Vagina (tissue), 2 donors: ENCODE measurements around the gene TBCD. TPM values are rescaled to one million over a fixed set of nuclear protein-coding genes. Genes with fewer than 3 reads are reported as not detected.

Experiments used
- DNase-seq, 2 donors: peaks; one replicate each; pipeline ENCODE4 v3.0.0-alpha.2; 2017; ENCODE audit errors: extremely low spot score in 2 of 2
- H3K27ac ChIP-seq: fragments of 200-600 bp; sonication (generic); one replicate; pipeline ENCODE4 v1.5.1; 2019
- H3K27me3 ChIP-seq: fragments of 200-600 bp; sonication (generic); one replicate; pipeline ENCODE4 v1.5.1; 2019
- H3K36me3 ChIP-seq, 2 donors: fragments of 200-600 bp; sonication (generic); one replicate each; pipeline ENCODE4 v1.5.1; 2017 to 2019
- H3K4me1 ChIP-seq: fragments of 200-600 bp; sonication (generic); one replicate; pipeline ENCODE4 v1.5.1; 2019
- H3K4me3 ChIP-seq, 2 donors: fragments of 200-600 bp; sonication (generic); 1 replicate in 1 of 2; 2 replicates in 1 of 2; pipeline ENCODE4 v1.5.1; 2016 to 2019
- H3K9me3 ChIP-seq: fragments of 200-600 bp; sonication (generic); one replicate; pipeline ENCODE4 v1.5.1; 2019
- CTCF ChIP-seq, 3 experiments: fragments of 450-650 bp in 2 of 3; fragments of 200-600 bp in 1 of 3; sonication (generic) in 1 of 3; IDR thresholded peaks; one replicate each; pipeline ENCODE4 v1.5.1; 2017 to 2019; ENCODE audit warnings: antibody characterized with exemption in 3 of 3, mild to moderate bottlenecking in 2 of 3, moderate library complexity in 2 of 3
- POLR2A ChIP-seq, 2 donors: fragments of 450-650 bp; IDR thresholded peaks; one replicate each; pipeline ENCODE4 v1.6.1; 2017; ENCODE audit warnings: antibody characterized with exemption in 2 of 2, mild to moderate bottlenecking in 2 of 2, moderate library complexity in 2 of 2
- POLR2AphosphoS5 ChIP-seq, 2 donors: sonication (generic); formaldehyde crosslinking; IDR thresholded peaks; one replicate each; pipeline ENCODE4 v1.9.0; 2017; ENCODE audit warnings: antibody characterized with exemption in 2 of 2, mild to moderate bottlenecking in 2 of 2, low read depth in 1 of 2; ENCODE audit not compliant: insufficient read depth in 1 of 2
- intact Hi-C: fragments of 100-400 bp; cut with DNase I; formaldehyde crosslinking; loops from one replicate; pipeline ENCODE4 v1.15.1; 2023
- total RNA-seq: library from RNA; depleted of rRNA; stranded (reverse); fragments of >200 nt; gene quantifications from one replicate; pipeline ENCODE4 v1.2.3, GENCODE V29; 2016

TBCD gene
- total RNA-seq, 1 donor from 2014 or later, result 79.3 TPM

GRCh38 chr17:82806645-82807044 lies 54.8 kb downstream of the TBCD start:
- Histone ChIP-seq H3K27ac (no peak overlapping the region), H3K36me3 (peaks cover 0 to 17% of the 10 kb centered on the region in 2 donors), H3K4me1 (peaks cover 24% of the 10 kb centered on the region), H3K4me3 (no peak overlapping the region), H3K27me3 (no peaks in the 10 kb centered on the region), H3K9me3 (no peaks in the 10 kb centered on the region)
- intact Hi-C loops, result no loop called here
- TF ChIP-seq POLR2AphosphoS5 (IDR thresholded peaks at IDR 0.05; ENCODE audit: insufficient read depth in 1 of 2, low read depth in 1 of 2) (no peak), POLR2A (IDR thresholded peaks at IDR 0.05) (no peak), CTCF (IDR thresholded peaks at IDR 0.05) (no peak)
- DNase-seq, result no peak

- intact Hi-C loops, result no loop called here
- H3K36me3 ChIP-seq, result peaks cover 0 to 19% of the 10 kb centered on the region in 2 donors
- peaks cover 24% of the 10 kb centered on the region for H3K4me1 ChIP-seq
- no peak overlapping the region for H3K27ac ChIP-seq
- no peak for DNase-seq
- no peaks in the 10 kb centered on the region for H3K9me3 ChIP-seq
- TF ChIP-seq POLR2AphosphoS5 (IDR thresholded peaks at IDR 0.05; ENCODE audit: insufficient read depth in 1 of 2, low read depth in 1 of 2) (no peak), POLR2A (IDR thresholded peaks at IDR 0.05) (no peak), CTCF (IDR thresholded peaks at IDR 0.05) (no peak)
- H3K27me3 ChIP-seq, result no peaks in the 10 kb centered on the region
- no peak overlapping the region for H3K4me3 ChIP-seq
Observed at GRCh38 chr17:82807101-82807500, 55.2 kb downstream of the TBCD start.

GRCh38 chr17:82807562-82807961 lies 55.7 kb downstream of the TBCD start:
- H3K36me3 ChIP-seq, result peaks cover 0 to 19% of the 10 kb centered on the region in 2 donors
- TF ChIP-seq POLR2A (IDR thresholded peaks at IDR 0.05) (no peak), CTCF (IDR thresholded peaks at IDR 0.05) (no peak), POLR2AphosphoS5 (IDR thresholded peaks at IDR 0.05; ENCODE audit: insufficient read depth in 1 of 2, low read depth in 1 of 2) (no peak)
- DNase-seq, result no peak
- H3K27me3 ChIP-seq, result no peaks in the 10 kb centered on the region
- no peak overlapping the region for H3K27ac ChIP-seq
- H3K4me3 ChIP-seq, result no peak overlapping the region
- intact Hi-C loops, result no loop called here
- H3K9me3 ChIP-seq, result no peaks in the 10 kb centered on the region
- peaks cover 24% of the 10 kb centered on the region for H3K4me1 ChIP-seq

GRCh38 chr17:82808006-82808405 lies 56.1 kb downstream of the TBCD start:
- no peak overlapping the region for H3K4me3 ChIP-seq
- peaks cover 0 to 19% of the 10 kb centered on the region in 2 donors for H3K36me3 ChIP-seq
- intact Hi-C loops, result no loop called here
- no peak for DNase-seq
- TF ChIP-seq CTCF (IDR thresholded peaks at IDR 0.05) (no peak), POLR2A (IDR thresholded peaks at IDR 0.05) (no peak), POLR2AphosphoS5 (IDR thresholded peaks at IDR 0.05; ENCODE audit: insufficient read depth in 1 of 2, low read depth in 1 of 2) (no peak)
- peaks cover 24% of the 10 kb centered on the region for H3K4me1 ChIP-seq
- H3K9me3 ChIP-seq, result no peaks in the 10 kb centered on the region
- no peaks in the 10 kb centered on the region for H3K27me3 ChIP-seq
- H3K27ac ChIP-seq, result no peak overlapping the region

GRCh38 chr17:82808921-82809905 lies 57.3 kb downstream of the TBCD start:
- TF ChIP-seq POLR2AphosphoS5 (IDR thresholded peaks at IDR 0.05; ENCODE audit: insufficient read depth in 1 of 2, low read depth in 1 of 2) (no peak), CTCF (IDR thresholded peaks at IDR 0.05) (no peak), POLR2A (IDR thresholded peaks at IDR 0.05) (no peak)
- no peaks in the 10 kb centered on the region for H3K9me3 ChIP-seq
- intact Hi-C loops, result no loop called here
- peaks cover 0 to 19% of the 10 kb centered on the region in 2 donors for H3K36me3 ChIP-seq
- H3K4me1 ChIP-seq, result peaks cover 22% of the 10 kb centered on the region
- no peak overlapping the region for H3K4me3 ChIP-seq
- H3K27ac ChIP-seq, result no peak overlapping the region
- no peak for DNase-seq
- H3K27me3 ChIP-seq, result no peaks in the 10 kb centered on the region
